Rectal smooth muscle tissue (tissue), 1 donor: Measurements from ENCODE around the gene NUDT6.
"Not testable (repeated sequence)": the region's sequence is repeated elsewhere in the genome, so short reads cannot be mapped to it uniquely, and the experiment has no call there.

Experiments used
- H3K27ac ChIP-seq: one replicate; pipeline ENCODE4 v1.7.0; 2013; ENCODE audit warnings: low read depth, low read length, inconsistent platforms
- H3K27me3 ChIP-seq: one replicate; pipeline ENCODE4 v1.7.0; 2013; ENCODE audit warnings: low read length; ENCODE audit not compliant: control insufficient read depth, insufficient read depth
- H3K36me3 ChIP-seq: one replicate; pipeline ENCODE4 v1.7.0; 2013; ENCODE audit warnings: low read length; ENCODE audit not compliant: control insufficient read depth, insufficient read depth
- H3K4me1 ChIP-seq: one replicate; pipeline ENCODE4 v1.7.0; 2013; ENCODE audit warnings: low read length; ENCODE audit not compliant: control insufficient read depth, insufficient read depth
- H3K4me3 ChIP-seq: one replicate; pipeline ENCODE4 v1.7.0; 2013; ENCODE audit warnings: low read length
- H3K9ac ChIP-seq: one replicate; pipeline ENCODE4 v1.7.0; 2013; ENCODE audit warnings: low read length

Gene NUDT6

DNA sequence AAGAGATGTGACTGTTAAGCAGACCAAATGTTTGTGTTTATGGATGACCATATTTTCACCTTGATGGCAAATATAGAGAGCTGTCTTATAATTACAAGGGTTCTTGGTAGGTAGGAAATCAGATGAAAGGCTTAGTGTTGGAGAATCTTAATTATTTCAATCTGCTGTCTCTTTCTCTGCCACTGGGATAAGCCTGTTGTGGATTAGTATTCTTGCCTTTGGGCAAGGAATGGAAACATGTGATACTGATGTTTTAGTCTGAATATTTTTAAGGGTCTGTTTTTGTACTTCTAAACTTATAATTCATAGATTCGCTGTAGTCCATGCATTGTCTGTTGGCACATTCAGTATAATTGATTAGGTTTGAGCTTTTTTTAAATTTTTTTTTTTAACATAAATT, 23.7 kb upstream of the NUDT6 start:
- no peak overlapping the region for H3K4me3 ChIP-seq
- no peak overlapping the region for H3K9ac ChIP-seq
- no peak overlapping the region for H3K27ac ChIP-seq
- H3K27me3 ChIP-seq: no peaks in the 10 kb centered on the region
- peaks cover 7% of the 10 kb centered on the region for H3K36me3 ChIP-seq
- H3K4me1 ChIP-seq: no peaks in the 10 kb centered on the region

DNA sequence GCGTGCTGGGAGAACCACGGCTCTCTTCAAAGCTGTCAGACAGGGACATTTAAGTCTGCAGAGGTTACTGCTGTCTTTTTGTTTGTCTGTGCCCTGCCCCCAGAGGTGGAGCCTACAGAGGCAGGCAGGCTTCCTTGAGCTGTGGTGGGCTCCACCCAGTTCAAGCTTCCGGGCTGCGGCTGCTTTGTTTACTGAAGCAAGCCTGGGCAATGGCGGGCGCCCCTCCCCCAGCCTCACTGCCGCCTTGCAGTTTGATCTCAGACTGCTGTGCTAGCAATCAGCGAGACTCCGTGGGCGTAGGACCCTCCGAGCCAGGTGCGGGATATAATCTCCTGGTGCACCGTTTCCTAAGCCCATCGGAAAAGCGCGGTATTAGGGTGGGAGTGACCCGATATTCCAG, 22.7 kb upstream of the NUDT6 start:
- H3K27me3 ChIP-seq, H3K4me1 ChIP-seq, H3K4me3 ChIP-seq, H3K27ac ChIP-seq, H3K9ac ChIP-seq, H3K36me3 ChIP-seq: not testable (repeated sequence)

GRCh38 chr4:122932763-122933162, 10.4 kb upstream of the NUDT6 start:
- no peak overlapping the region for H3K9ac ChIP-seq
- peaks cover 3% of the 10 kb centered on the region for H3K36me3 ChIP-seq
- no peak overlapping the region for H3K4me3 ChIP-seq
- no peak overlapping the region for H3K27ac ChIP-seq
- H3K4me1 ChIP-seq: no peaks in the 10 kb centered on the region
- no peaks in the 10 kb centered on the region for H3K27me3 ChIP-seq

DNA sequence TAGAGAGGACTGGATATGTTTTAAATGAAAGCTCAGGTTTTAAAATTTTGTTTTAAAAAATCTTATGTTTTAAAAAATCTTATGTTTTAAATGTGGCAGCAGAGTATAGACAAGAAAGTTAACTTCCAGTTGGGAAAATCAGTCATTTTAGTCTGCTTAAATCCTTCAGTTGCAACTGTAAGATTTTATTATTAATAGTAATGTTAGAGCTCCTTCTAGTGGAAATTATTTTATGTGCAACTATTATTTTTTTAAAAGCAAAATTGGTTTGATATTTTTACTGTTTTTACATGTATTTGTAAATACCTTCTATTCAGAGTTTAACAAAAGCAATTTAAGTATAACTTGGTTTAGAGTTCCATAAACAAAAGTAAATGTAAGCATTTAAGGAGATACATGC, 8.5 kb upstream of the NUDT6 start:
- Histone ChIP-seq H3K4me3 (no peak overlapping the region), H3K27ac (no peak overlapping the region), H3K9ac (no peak overlapping the region), H3K27me3 (no peaks in the 10 kb centered on the region), H3K4me1 (no peaks in the 10 kb centered on the region), H3K36me3 (peaks cover 3% of the 10 kb centered on the region)

DNA sequence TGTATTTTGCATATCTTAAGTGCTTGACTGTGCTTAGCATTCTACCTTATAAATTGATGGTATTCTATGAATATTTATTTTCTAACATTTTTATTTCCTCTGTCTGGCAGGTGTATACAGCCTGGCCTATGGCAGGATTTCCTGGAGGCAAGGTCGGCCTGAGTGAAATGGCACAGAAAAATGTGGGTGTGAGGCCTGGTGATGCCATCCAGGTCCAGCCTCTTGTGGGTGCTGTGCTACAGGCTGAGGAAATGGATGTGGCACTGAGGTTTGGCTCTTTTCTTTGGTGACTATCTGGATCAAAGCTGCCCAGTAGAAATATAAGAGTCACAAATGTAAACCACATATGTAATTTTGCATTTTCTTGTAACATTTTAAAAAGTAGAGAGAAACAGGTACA, 6.5 kb upstream of the NUDT6 start:
- Histone ChIP-seq H3K4me1 (peaks cover 5% of the 10 kb centered on the region), H3K4me3 (no peak overlapping the region), H3K9ac (no peak overlapping the region), H3K36me3 (peaks cover 3% of the 10 kb centered on the region), H3K27me3 (no peaks in the 10 kb centered on the region), H3K27ac (no peak overlapping the region)

GRCh38 chr4:122922877-122923511, 597 bp upstream of the NUDT6 start:
- peak overlapping the region; percentile 84 for H3K27ac ChIP-seq
- H3K27me3 ChIP-seq: no peaks in the 10 kb centered on the region
- peak overlapping the region; percentile 93 for H3K4me3 ChIP-seq
- no peaks in the 10 kb centered on the region for H3K36me3 ChIP-seq
- peaks cover 9% of the 10 kb centered on the region for H3K4me1 ChIP-seq
- H3K9ac ChIP-seq: peak overlapping the region; percentile 70

GRCh38 chr4:122921300-122921699, 1.1 kb downstream of the NUDT6 start:
- Histone ChIP-seq H3K4me3 (peak overlapping the region; percentile 93), H3K36me3 (no peaks in the 10 kb centered on the region), H3K27me3 (no peaks in the 10 kb centered on the region), H3K4me1 (peaks cover 9% of the 10 kb centered on the region), H3K27ac (no peak overlapping the region), H3K9ac (no peak overlapping the region)

DNA sequence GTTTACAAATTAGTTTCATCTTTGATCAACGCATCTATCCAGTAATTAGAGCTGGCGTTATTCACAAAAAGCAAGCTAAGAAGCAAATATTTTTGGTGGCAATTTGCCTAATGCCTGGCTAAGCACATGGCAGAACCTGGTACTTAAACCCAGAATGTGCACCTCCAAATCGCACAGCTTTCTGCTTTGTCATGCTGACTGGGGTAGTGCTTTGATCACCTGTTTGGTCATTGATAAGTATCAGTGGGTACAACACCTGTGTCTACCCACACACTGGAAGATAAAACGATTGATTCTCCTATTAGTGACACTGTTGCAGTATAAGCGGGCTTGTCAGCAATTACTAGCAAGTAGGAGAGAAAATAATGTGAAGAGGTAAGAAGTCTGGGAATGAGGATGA, 1.9 kb downstream of the NUDT6 start:
- H3K27me3 ChIP-seq: no peaks in the 10 kb centered on the region
- H3K27ac ChIP-seq: no peak overlapping the region
- H3K4me3 ChIP-seq: no peak overlapping the region
- no peaks in the 10 kb centered on the region for H3K36me3 ChIP-seq
- H3K4me1 ChIP-seq: peaks cover 9% of the 10 kb centered on the region
- H3K9ac ChIP-seq: no peak overlapping the region

DNA sequence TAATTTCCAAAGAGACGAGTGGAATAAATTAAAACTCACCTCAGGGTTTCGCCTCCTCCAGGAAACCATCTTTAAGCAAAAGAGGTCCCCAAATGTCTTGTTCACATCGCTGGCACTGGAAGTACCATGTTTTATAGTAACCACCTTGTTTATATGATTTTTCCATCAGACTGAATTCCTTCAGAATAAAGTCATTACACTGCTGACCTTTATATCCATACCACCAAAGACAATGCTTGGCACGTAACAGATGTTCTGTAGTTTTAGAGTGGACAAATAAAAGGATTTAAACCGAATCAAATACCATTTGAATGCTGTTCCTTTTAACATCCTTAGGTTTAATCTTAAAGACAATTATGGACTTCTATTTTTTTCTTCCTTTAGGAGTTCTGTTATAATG, 4.7 kb downstream of the NUDT6 start:
- Histone ChIP-seq H3K9ac (no peak overlapping the region), H3K27ac (no peak overlapping the region), H3K27me3 (no peaks in the 10 kb centered on the region), H3K4me1 (no peaks in the 10 kb centered on the region), H3K4me3 (no peak overlapping the region), H3K36me3 (no peaks in the 10 kb centered on the region)

- Histone ChIP-seq H3K9ac (no peak overlapping the region), H3K27ac (no peak overlapping the region), H3K4me1 (no peaks in the 10 kb centered on the region), H3K27me3 (no peaks in the 10 kb centered on the region), H3K36me3 (no peaks in the 10 kb centered on the region), H3K4me3 (no peak overlapping the region)
These were observed 7.5 kb downstream of the NUDT6 start for GRCh38 chr4:122914938-122915337.

DNA sequence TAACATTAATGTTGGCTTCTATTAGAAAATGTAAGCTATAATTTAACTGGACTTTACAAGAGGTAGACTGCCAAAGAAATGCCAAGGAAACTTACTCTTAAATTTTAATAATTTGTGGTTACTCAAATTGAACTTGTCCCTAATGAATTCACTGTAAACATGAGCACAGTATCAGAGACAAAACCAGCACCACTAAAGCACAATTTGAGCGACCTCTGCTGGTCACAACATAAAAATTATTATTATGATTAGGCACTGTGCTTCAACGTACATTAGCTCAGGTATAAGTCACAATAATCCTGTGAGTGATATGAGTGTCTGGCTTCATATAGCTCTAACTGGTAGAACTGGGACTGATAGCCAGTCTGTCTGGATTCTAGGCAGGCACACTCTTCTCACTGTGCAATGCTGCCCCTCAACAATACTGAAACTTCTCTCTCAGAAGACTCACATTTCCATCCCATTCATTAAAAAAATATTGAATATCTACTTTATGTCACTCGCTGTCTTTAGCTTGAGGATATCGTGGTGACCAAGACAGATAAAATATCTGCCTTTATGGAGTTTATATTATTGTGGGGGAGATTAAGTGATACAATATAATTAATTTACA, 8.0 kb downstream of the NUDT6 start:
- Histone ChIP-seq H3K27ac (no peak overlapping the region), H3K36me3 (no peaks in the 10 kb centered on the region), H3K9ac (no peak overlapping the region), H3K4me3 (no peak overlapping the region), H3K4me1 (no peaks in the 10 kb centered on the region), H3K27me3 (no peaks in the 10 kb centered on the region)

- no peaks in the 10 kb centered on the region for H3K27me3 ChIP-seq
- no peak overlapping the region for H3K9ac ChIP-seq
These were observed 9.4 kb downstream of the NUDT6 start for GRCh38 chr4:122912810-122913575.

DNA sequence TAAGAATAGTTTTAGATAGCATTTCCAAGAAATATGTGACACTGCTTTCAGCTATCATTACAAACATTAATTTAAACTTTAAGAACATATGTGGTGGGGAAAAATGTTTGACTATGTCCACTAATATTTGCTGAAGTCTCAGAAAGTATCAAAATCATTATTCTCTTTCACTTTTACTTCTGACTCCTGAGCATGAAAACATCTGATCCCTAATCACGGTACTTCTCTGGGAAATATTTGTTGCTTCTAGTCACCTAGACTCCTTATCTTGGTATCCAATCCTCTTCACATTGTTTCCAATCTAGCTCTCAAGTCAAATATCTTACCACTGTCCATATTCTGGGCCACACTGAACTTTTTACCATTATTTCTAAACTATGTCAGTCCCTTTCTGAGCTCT, 10.8 kb downstream of the NUDT6 start:
- Histone ChIP-seq H3K4me1 (no peaks in the 10 kb centered on the region), H3K9ac (no peak overlapping the region), H3K36me3 (no peaks in the 10 kb centered on the region), H3K27ac (no peak overlapping the region), H3K27me3 (no peaks in the 10 kb centered on the region), H3K4me3 (no peak overlapping the region)

More at GRCh38 chr4:122912810-122913575, 9.4 kb downstream of the NUDT6 start:
- Histone ChIP-seq H3K4me1 (no peaks in the 10 kb centered on the region), H3K36me3 (no peaks in the 10 kb centered on the region), H3K27ac (no peak overlapping the region), H3K4me3 (no peak overlapping the region)
